IgD-negative memory B cell (primary cell): ENCODE measurements around the gene DISP3. TPM values are rescaled to one million over a fixed set of nuclear protein-coding genes. Genes with fewer than 3 reads are reported as not detected.

Experiments
- H3K27ac Mint-ChIP-seq, 3 donors: one replicate each; pipeline ENCODE4 v1.8.0; 2020 to 2022; ENCODE audit warnings: mild to moderate bottlenecking in 3 of 3, mixed read lengths in 3 of 3, moderate library complexity in 1 of 3
- H3K27me3 Mint-ChIP-seq: one replicate; pipeline ENCODE4 v1.8.0; 2021; ENCODE audit warnings: mixed read lengths
- H3K36me3 Mint-ChIP-seq: one replicate; pipeline ENCODE4 v1.8.0; 2020; ENCODE audit warnings: mild to moderate bottlenecking, mixed read lengths
- H3K4me1 Mint-ChIP-seq, 3 donors: one replicate each; pipeline ENCODE4 v1.8.0; 2020 to 2022; ENCODE audit warnings: mixed read lengths in 3 of 3, mild to moderate bottlenecking in 1 of 3
- H3K4me3 Mint-ChIP-seq, 4 donors: one replicate each; pipeline ENCODE4 v1.8.0; 2020 to 2022; ENCODE audit warnings: mild to moderate bottlenecking in 4 of 4, mixed read lengths in 4 of 4, moderate library complexity in 3 of 4
- H3K9me3 Mint-ChIP-seq, 3 donors: one replicate each; pipeline ENCODE4 v1.8.0; 2020 to 2021; ENCODE audit warnings: mixed read lengths in 3 of 3, mild to moderate bottlenecking in 1 of 3
- polyA plus RNA-seq: library from polyadenylated mRNA; unstranded; fragments of 300-500 nt; fragmentation: Illumina TruSeq; gene quantifications from one replicate; pipeline ENCODE4 v1.2.3, GENCODE V29; 2021

DISP3 gene, protein sequence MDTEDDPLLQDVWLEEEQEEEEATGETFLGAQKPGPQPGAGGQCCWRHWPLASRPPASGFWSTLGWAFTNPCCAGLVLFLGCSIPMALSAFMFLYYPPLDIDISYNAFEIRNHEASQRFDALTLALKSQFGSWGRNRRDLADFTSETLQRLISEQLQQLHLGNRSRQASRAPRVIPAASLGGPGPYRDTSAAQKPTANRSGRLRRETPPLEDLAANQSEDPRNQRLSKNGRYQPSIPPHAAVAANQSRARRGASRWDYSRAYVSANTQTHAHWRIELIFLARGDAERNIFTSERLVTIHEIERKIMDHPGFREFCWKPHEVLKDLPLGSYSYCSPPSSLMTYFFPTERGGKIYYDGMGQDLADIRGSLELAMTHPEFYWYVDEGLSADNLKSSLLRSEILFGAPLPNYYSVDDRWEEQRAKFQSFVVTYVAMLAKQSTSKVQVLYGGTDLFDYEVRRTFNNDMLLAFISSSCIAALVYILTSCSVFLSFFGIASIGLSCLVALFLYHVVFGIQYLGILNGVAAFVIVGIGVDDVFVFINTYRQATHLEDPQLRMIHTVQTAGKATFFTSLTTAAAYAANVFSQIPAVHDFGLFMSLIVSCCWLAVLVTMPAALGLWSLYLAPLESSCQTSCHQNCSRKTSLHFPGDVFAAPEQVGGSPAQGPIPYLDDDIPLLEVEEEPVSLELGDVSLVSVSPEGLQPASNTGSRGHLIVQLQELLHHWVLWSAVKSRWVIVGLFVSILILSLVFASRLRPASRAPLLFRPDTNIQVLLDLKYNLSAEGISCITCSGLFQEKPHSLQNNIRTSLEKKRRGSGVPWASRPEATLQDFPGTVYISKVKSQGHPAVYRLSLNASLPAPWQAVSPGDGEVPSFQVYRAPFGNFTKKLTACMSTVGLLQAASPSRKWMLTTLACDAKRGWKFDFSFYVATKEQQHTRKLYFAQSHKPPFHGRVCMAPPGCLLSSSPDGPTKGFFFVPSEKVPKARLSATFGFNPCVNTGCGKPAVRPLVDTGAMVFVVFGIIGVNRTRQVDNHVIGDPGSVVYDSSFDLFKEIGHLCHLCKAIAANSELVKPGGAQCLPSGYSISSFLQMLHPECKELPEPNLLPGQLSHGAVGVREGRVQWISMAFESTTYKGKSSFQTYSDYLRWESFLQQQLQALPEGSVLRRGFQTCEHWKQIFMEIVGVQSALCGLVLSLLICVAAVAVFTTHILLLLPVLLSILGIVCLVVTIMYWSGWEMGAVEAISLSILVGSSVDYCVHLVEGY (N-terminal part only)
- polyA plus RNA-seq: not detected

DNA sequence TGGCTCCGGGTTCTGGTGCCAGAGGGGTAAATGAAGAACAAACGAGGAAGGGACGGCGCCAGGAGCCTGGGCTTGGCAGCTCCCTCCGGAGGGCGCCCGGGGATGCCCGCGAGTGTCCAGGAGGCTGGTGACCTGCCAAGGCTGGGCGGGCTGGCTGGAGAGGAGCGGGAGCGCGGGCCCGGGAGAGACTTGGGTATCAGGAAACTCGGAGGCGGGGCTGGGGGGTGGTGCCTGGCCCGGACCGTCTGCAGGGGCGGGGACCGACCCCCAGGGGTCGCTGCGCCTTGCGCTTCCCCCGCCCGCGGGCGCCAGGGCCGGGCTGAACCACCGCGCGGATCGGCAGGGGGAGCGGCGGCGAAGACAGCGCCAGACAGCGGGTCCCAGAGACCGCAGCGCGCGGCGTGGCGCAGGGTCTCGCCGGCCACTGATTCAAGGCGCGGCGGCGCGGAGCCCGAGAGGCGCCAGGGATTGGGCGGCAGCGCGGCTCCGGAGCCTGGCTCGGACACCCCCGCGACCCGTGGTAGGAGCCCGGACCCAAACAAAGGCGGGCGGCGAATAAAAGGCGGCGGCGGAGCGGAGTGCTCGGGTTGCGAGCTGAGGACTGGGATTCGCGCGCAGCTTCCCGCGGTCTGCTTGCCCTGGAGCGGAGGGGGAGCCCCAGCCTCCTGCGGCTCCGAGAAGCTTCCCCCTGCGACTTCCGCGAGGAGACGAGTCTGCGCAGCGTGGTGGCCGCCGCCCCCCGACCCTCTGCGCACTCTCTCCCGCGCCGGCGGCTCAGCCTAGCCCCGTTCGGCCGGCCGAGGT lies at the start of gene DISP3:
TSS of gene DISP3 (plus strand) at position 585 of the 804 bp plus-strand sequence. CDS start 21,838 bp downstream, outside the sequence.
- H3K27me3 Mint-ChIP-seq: peaks cover 43% of the 10 kb centered on the region
- H3K4me1 Mint-ChIP-seq: peaks cover 4 to 13% (median 9%) of the 10 kb centered on the region in 3 donors
- H3K27ac Mint-ChIP-seq: peak within 1 kb of the TSS in 2 of 3 donors; percentile 3 to 63
- no peaks in the 10 kb centered on the region for H3K9me3 Mint-ChIP-seq
- peak within 1 kb of the TSS; percentile 52 to 88 (median 72) for H3K4me3 Mint-ChIP-seq
- peaks cover 2% of the 10 kb centered on the region for H3K36me3 Mint-ChIP-seq

DNA sequence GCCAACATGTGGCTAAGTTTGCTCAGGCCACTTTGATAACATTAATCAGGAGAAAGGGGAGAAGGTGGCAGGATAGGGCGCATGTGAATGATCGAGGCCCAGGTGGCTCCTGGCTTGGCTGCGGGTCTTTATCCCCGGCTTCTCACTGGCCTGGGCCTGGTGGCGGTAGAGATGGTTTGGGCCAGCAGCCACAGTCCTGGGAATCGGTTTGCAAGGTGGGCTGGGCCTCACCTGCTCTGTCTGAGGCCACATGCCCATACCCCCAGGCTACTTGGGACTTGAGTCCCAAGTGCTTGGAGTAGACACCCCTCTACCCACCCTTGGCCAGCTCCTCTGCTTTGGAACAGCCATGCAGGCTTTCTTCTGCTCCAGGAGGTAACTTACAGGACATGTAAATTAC lies 49.7 kb upstream of the DISP3 start:
- H3K9me3 Mint-ChIP-seq: peaks cover 0 to 4% (median 2%) of the 10 kb centered on the region in 3 donors
- no peak overlapping the region for H3K27ac Mint-ChIP-seq
- no peaks in the 10 kb centered on the region for H3K27me3 Mint-ChIP-seq
- no peak overlapping the region for H3K4me3 Mint-ChIP-seq
- no peaks in the 10 kb centered on the region for H3K4me1 Mint-ChIP-seq
- H3K36me3 Mint-ChIP-seq: no peaks in the 10 kb centered on the region

GRCh38 chr1:11429935-11430334 lies 49.0 kb upstream of the DISP3 start:
- Mint-ChIP-seq H3K27ac (no peak overlapping the region), H3K4me1 (no peaks in the 10 kb centered on the region), H3K27me3 (no peaks in the 10 kb centered on the region), H3K4me3 (no peak overlapping the region), H3K9me3 (peaks cover 0 to 4% (median 2%) of the 10 kb centered on the region in 3 donors), H3K36me3 (no peaks in the 10 kb centered on the region)

GRCh38 chr1:11431941-11432507 lies 46.9 kb upstream of the DISP3 start:
- Mint-ChIP-seq H3K4me1 (no peaks in the 10 kb centered on the region), H3K4me3 (no peak overlapping the region), H3K9me3 (no peaks in the 10 kb centered on the region), H3K27ac (no peak overlapping the region), H3K36me3 (no peaks in the 10 kb centered on the region), H3K27me3 (no peaks in the 10 kb centered on the region)

- Mint-ChIP-seq H3K27me3 (no peaks in the 10 kb centered on the region), H3K36me3 (no peaks in the 10 kb centered on the region), H3K27ac (no peak overlapping the region), H3K9me3 (no peaks in the 10 kb centered on the region), H3K4me1 (no peaks in the 10 kb centered on the region), H3K4me3 (no peak overlapping the region)
Measured at GRCh38 chr1:11432526-11432925, 46.4 kb upstream of the DISP3 start.

GRCh38 chr1:11434501-11434900 lies 44.5 kb upstream of the DISP3 start:
- Mint-ChIP-seq H3K27me3 (peaks cover 4% of the 10 kb centered on the region), H3K9me3 (no peaks in the 10 kb centered on the region), H3K4me1 (no peaks in the 10 kb centered on the region), H3K4me3 (no peak overlapping the region), H3K36me3 (no peaks in the 10 kb centered on the region), H3K27ac (no peak overlapping the region)

DNA sequence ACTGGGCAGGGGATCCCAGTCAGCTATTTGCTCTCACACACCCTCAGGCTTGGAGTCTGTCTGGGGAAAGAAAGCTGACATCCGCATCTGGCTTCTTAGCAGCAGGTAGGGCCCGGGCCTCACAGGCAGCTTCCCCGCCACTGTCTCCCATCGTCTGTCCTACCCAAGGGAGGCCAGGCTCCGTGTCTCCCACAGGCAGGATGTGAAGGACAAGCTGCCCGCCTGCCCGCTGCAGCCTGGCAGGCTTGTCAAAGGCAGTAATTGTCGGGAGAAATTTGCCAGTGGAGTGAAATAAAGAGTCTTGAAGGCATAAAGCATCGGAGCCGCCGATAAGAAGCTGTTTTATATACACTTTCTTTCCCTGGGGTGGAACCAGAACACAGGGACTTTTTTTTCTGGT lies 44.0 kb upstream of the DISP3 start:
- H3K27ac Mint-ChIP-seq: no peak overlapping the region
- no peaks in the 10 kb centered on the region for H3K36me3 Mint-ChIP-seq
- no peak overlapping the region for H3K4me3 Mint-ChIP-seq
- no peaks in the 10 kb centered on the region for H3K4me1 Mint-ChIP-seq
- H3K9me3 Mint-ChIP-seq: no peaks in the 10 kb centered on the region
- H3K27me3 Mint-ChIP-seq: peaks cover 4% of the 10 kb centered on the region

DNA sequence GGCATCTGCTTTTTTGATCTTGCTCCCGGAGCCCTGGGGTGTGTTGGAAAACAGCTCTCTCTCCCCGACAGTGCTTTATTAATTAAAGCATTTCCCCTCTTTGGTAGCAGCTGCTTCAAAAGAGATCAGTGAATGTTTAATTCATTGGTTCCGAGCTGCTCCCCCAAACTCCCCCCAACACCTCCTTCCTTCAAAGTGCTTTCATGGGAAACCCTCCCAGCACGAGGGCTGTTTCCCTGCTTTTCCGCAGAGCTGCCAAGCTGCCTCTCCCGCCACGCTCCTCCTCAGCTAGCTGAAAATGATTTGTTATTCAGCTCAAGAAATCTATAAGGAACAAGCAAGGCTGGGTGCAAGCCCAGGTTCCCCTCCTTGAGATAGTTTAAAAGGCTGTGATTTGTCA lies 40.0 kb upstream of the DISP3 start:
- Mint-ChIP-seq H3K4me1 (no peaks in the 10 kb centered on the region), H3K4me3 (no peak overlapping the region), H3K27me3 (peaks cover 9% of the 10 kb centered on the region), H3K9me3 (no peaks in the 10 kb centered on the region), H3K36me3 (peaks cover 3% of the 10 kb centered on the region), H3K27ac (no peak overlapping the region)

DNA sequence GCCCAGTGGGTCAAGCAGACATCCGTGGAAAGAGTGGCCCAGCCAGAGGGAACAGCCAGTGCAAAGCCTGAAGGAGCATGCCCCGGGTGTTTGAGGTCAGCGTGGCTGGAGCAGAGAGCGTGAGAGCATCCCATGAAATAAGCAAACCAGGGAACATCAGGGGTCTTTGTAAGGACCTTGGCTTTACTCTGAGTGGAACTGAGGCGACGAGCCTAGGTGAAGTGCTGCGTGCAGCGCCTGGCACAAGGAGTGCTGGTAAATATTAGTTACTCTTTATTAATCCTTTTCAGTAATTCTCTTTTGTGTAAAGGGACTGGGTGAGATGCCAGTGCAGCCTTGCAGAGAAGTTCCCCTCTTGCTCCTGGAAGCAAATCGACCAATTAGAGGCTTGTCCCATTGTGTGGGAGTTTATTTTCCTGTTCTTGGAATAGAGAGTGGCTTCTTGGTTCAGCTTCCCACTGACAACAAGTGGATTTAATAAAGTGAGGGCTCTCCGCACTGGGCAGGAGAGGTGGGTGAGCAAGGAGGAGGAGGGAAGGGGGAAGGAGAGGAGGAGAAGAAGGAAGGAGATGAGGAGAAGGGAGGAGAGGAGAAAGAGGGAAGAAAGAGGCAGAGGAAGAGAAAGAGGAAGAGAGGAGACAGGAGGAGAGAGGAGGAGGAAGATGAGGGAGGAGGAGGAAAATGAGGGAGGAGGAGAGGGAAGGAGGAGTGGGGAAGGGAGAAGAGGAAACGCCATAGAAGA lies 37.6 kb upstream of the DISP3 start:
- Mint-ChIP-seq H3K36me3 (peaks cover 5% of the 10 kb centered on the region), H3K4me1 (no peaks in the 10 kb centered on the region), H3K27me3 (peaks cover 12% of the 10 kb centered on the region), H3K9me3 (no peaks in the 10 kb centered on the region), H3K27ac (no peak overlapping the region), H3K4me3 (no peak overlapping the region)

DNA sequence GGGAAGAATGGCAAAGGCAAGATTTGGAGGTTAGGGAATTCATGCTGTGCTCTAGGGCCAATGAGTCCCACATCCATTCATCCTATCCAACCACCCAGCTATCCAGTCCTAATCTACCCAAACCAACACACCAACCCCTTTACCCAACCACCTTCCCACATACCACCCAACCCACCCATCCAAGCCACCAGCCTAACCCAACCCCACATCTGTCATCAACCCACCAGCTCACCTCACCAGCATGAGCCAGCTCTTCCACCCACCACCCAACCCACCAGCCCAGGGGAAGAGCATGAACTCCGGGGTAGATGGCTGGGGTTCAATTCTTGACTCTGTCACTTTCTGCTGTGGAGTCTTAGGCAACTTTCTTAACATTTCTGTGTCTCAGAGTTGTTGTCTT lies 35.9 kb upstream of the DISP3 start:
- no peaks in the 10 kb centered on the region for H3K4me1 Mint-ChIP-seq
- no peaks in the 10 kb centered on the region for H3K9me3 Mint-ChIP-seq
- peaks cover 10% of the 10 kb centered on the region for H3K27me3 Mint-ChIP-seq
- H3K36me3 Mint-ChIP-seq: peaks cover 5% of the 10 kb centered on the region
- no peak overlapping the region for H3K4me3 Mint-ChIP-seq
- no peak overlapping the region for H3K27ac Mint-ChIP-seq

DNA sequence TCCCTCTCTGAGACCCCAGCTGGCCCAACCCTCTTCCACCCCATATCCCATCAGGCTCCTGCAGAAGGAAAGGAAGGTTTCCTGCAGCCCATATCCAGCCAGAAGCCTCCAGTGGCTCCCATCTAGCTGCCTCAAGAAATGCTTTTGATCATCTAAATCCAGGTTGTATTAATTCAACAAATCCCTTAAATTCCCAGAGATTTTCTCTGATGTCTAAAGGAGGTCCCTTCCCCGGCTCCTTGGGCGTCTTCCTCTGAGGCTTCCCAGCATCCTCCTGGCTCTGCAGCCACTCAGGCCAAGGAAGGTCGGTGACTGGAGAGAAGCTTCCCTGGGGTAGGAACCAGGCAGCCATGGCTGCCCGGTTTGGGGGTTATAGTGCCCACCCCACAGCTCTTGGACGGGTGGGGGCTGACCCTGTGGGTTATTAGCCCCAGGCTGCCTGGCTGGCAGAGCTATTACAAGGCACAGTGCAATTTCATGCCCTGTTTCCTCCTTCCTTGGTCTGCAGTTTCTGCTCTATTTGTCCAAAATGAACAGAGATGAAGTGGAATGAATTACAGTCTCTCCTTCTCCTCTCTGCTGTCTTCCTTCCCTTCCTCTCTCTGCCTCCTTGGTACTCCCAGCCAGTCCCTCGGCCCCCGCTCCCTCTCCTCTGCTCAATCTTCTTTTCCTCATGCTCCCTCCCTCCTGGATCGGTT lies 34.8 kb upstream of the DISP3 start:
- H3K9me3 Mint-ChIP-seq: no peaks in the 10 kb centered on the region
- peaks cover 5% of the 10 kb centered on the region for H3K36me3 Mint-ChIP-seq
- peaks cover 12% of the 10 kb centered on the region for H3K27me3 Mint-ChIP-seq
- H3K4me1 Mint-ChIP-seq: no peaks in the 10 kb centered on the region
- H3K27ac Mint-ChIP-seq: no peak overlapping the region
- no peak overlapping the region for H3K4me3 Mint-ChIP-seq

DNA sequence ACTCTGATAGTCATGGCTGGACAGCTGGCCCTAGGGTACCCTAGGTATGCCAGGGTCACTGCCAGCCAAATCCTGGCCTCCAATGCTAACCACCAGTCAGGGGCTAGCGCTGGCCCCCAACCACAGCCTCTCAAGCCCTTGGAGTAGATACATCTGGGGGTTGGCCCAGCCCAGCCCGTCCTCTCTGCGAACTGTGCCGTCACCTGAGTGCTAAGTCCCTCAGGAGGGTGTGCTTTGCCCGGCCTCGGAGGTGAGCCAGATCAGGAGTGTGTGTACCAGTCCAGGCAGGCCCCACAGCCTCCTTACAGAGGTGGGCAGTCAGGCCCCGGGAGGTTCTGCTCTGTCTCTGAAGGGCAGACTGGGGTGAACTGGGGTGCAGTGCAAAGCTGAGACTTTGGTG lies 34.0 kb upstream of the DISP3 start:
- Mint-ChIP-seq H3K27ac (no peak overlapping the region), H3K4me1 (no peaks in the 10 kb centered on the region), H3K27me3 (peaks cover 12% of the 10 kb centered on the region), H3K36me3 (peaks cover 5% of the 10 kb centered on the region), H3K4me3 (no peak overlapping the region), H3K9me3 (no peaks in the 10 kb centered on the region)

DNA sequence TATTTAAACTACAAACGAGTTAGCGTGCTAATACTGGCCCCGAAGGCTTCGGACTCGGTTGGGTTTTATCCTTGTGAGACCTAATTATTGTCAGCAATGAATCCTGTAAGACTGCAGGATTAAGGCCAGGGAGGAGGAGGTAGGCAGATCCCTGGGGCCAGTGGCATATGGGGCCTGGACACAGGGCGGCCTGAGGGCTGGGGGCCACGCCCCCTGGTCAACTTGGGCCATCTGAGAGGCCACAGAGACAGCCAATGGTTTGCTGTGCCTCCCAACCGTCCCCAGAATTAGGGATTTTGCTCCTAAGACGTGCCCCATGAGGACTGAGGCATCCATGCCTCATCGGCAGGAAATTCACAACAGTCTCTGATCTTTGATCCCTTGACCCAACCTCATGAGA lies 31.1 kb upstream of the DISP3 start:
- H3K27me3 Mint-ChIP-seq: peaks cover 13% of the 10 kb centered on the region
- no peak overlapping the region for H3K4me3 Mint-ChIP-seq
- H3K9me3 Mint-ChIP-seq: no peaks in the 10 kb centered on the region
- H3K4me1 Mint-ChIP-seq: no peaks in the 10 kb centered on the region
- H3K36me3 Mint-ChIP-seq: peaks cover 2% of the 10 kb centered on the region
- no peak overlapping the region for H3K27ac Mint-ChIP-seq
